H1 (cell line): ENCODE results near the gene SLC39A10. TPM values are rescaled to one million over a fixed set of nuclear protein-coding genes. Genes with fewer than 3 reads are reported as not detected.

Source experiments
- CHD1 ChIP-seq: IDR thresholded peaks from 2 replicates; pipeline ENCODE4 v1.6.1; 2012; ENCODE audit warnings: low read depth, low read length, improper control_type of control experiment
- CHD2 ChIP-seq: IDR thresholded peaks from 2 replicates; pipeline ENCODE4 v1.6.1; 2012; ENCODE audit warnings: low read length, improper control_type of control experiment
- CREB1 ChIP-seq: IDR thresholded peaks from 2 replicates; pipeline ENCODE4 v1.6.1; 2012; ENCODE audit warnings: inconsistent platforms
- HDAC2 ChIP-seq, 2 experiments: fragments of 300-600 bp in 1 of 2; sonication (generic) in 1 of 2; IDR thresholded peaks; 2 replicates each; pipeline ENCODE4 v1.6.1; 2011 to 2012; ENCODE audit warnings: low read depth in 2 of 2, low read length in 2 of 2, mild to moderate bottlenecking in 2 of 2, moderate library complexity in 2 of 2, borderline replicate concordance in 1 of 2, inconsistent platforms in 1 of 2
- MAX ChIP-seq: IDR thresholded peaks from 2 replicates; pipeline ENCODE4 v1.6.1; 2012; ENCODE audit warnings: inconsistent platforms
- SIX5 ChIP-seq: IDR thresholded peaks from 2 replicates; pipeline ENCODE4 v1.6.1; 2011; ENCODE audit warnings: mild to moderate bottlenecking, low read depth, low read length
- SUZ12 ChIP-seq: fragments of 200-600 bp; sonication (generic); IDR thresholded peaks from 2 replicates; pipeline ENCODE4 v1.6.1; 2012; ENCODE audit warnings: mild to moderate bottlenecking, inconsistent platforms, low read length, moderate library complexity, mixed read lengths
- polyA plus RNA-seq, 7 experiments: library from polyadenylated mRNA; depleted of rRNA in 3 of 7; stranded (reverse) in 5 of 7; unstranded in 2 of 7; fragments of >200 nt in 5 of 7; fragments of 200-250 nt in 2 of 7; gene quantifications; 1 replicate in 5 of 7; 2 replicates in 1 of 7; 4 replicates in 1 of 7; pipeline versions ENCODE4 v1.2.1 to v1.2.3, GENCODE V29; 2011 to 2013; ENCODE audit warnings: missing spikeins in 2 of 7, mixed read lengths in 2 of 7
- total RNA-seq: library from RNA; stranded (reverse); fragmentation: NEBNext Ultra II Directional; extraction: Animal tissue kit (Norgen Biotek cat#: 25700); gene quantifications from 2 replicates; pipeline ENCODE4 v1.2.1, GENCODE V29; 2021

Gene SLC39A10
- total and polyA plus RNA-seq, 2 of the 8 experiments (the other 6 are each of a cell fraction or from before 2014, with no cell fraction given) = 68.1 to 234 TPM

- no peak for TF ChIP-seq SIX5
- TF ChIP-seq CHD1 = no peak
- TF ChIP-seq SUZ12 = no peak
- no peak for TF ChIP-seq CHD2
- TF ChIP-seq HDAC2 (IDR thresholded peaks at IDR 0.05; ENCODE audit: borderline replicate concordance in 1 of 2, low read depth in 2 of 2, low read length in 2 of 2) = no peak
- no peak for TF ChIP-seq CREB1
- no peak for TF ChIP-seq MAX
Measured at GRCh38 chr2:195722075-195722474, 65.0 kb downstream of the SLC39A10 start (continued).
